Endothelial cell of umbilical vein (primary cell): ENCODE data around the gene PSME3IP1.

Experiments
- CTCF ChIP-seq, 2 donors: IDR thresholded peaks; 1 replicate in 1 of 2; 2 replicates in 1 of 2; pipeline ENCODE4 v1.5.1; 2011; ENCODE audit warnings: low read length in 2 of 2, mild to moderate bottlenecking in 2 of 2, moderate library complexity in 2 of 2, control low read depth in 1 of 2, inconsistent platforms in 1 of 2, low read depth in 1 of 2; ENCODE audit not compliant: insufficient read depth in 1 of 2; ENCODE audit errors: extremely low read depth in 1 of 2
- EZH2 ChIP-seq: IDR thresholded peaks from 2 replicates; pipeline ENCODE4 v1.6.1; 2012; ENCODE audit warnings: borderline replicate concordance, low read depth, mild to moderate bottlenecking, moderate library complexity, low read length, inconsistent platforms; ENCODE audit not compliant: severe bottlenecking
- FOS ChIP-seq: IDR thresholded peaks from 2 replicates; pipeline ENCODE4 v1.6.1; 2011; ENCODE audit warnings: mild to moderate bottlenecking, low read length, moderate library complexity, borderline replicate concordance; ENCODE audit not compliant: insufficient read depth
- JUN ChIP-seq: IDR thresholded peaks from 2 replicates; pipeline ENCODE4 v1.6.1; 2011; ENCODE audit warnings: borderline replicate concordance, low read depth; ENCODE audit not compliant: insufficient read length, insufficient read depth
- MAX ChIP-seq: IDR thresholded peaks from 2 replicates; pipeline ENCODE4 v1.6.1; 2011; ENCODE audit not compliant: insufficient read depth, insufficient read length
- MYC ChIP-seq: IDR thresholded peaks from one replicate; pipeline ENCODE4 v1.6.1; 2011; ENCODE audit warnings: mild to moderate bottlenecking, low read depth, low read length
- POLR2A ChIP-seq: IDR thresholded peaks from 2 replicates; pipeline ENCODE4 v1.6.1; 2012; ENCODE audit warnings: low read depth, mild to moderate bottlenecking, control low read depth, low read length
- POLR2AphosphoS5 ChIP-seq: IDR thresholded peaks from 2 replicates; pipeline ENCODE4 v1.6.1; 2012; ENCODE audit warnings: low read depth, mild to moderate bottlenecking, control low read depth, low read length, moderate library complexity; ENCODE audit not compliant: insufficient read depth

- TF ChIP-seq CTCF (IDR thresholded peaks at IDR 0.05; ENCODE audit: extremely low read depth in 1 of 2, insufficient read depth in 1 of 2, low read depth in 1 of 2, low read length in 2 of 2) (no peak), POLR2A (no peak), MAX (no peak), FOS (no peak), EZH2 (no peak), MYC (no peak), POLR2AphosphoS5 (no peak), JUN (no peak)
Observed at GRCh38 chr16:57179215-57179828, 6.5 kb downstream of the PSME3IP1 start.
